Activated CD4-positive, alpha-beta T cell treated with anti-CD3 and anti-CD28 coated beads, Interleukin-2, Interleukin-6, amounts not matched to agents 100 ng/mL and 50 ng/mL, durations not matched to agents 16 hours and 8 hours (primary cell): ENCODE measurements around the gene PCK2.
A peak's percentile ranks its signal among the peaks of the same experiment; 100 is the strongest.

ENCODE experiments used
- DNase-seq: peaks from one replicate; pipeline ENCODE4 v3.0.0-alpha.2; 2020

Gene PCK2

GRCh38 chr14:24062216-24062980, 31.7 kb upstream of the PCK2 start:
- no peak for DNase-seq

- DNase-seq = no peak
These were observed 30.8 kb upstream of the PCK2 start for GRCh38 chr14:24063263-24063836.

- no peak for DNase-seq
These were observed 29.9 kb upstream of the PCK2 start for GRCh38 chr14:24064091-24064795.

GRCh38 chr14:24064856-24065255, 29.3 kb upstream of the PCK2 start:
- DNase-seq = no peak

GRCh38 chr14:24065408-24065807, 28.7 kb upstream of the PCK2 start:
- DNase-seq = no peak

GRCh38 chr14:24066496-24067132, 27.5 kb upstream of the PCK2 start:
- no peak for DNase-seq

- no peak for DNase-seq
These were observed 26.7 kb upstream of the PCK2 start for GRCh38 chr14:24067133-24068082.

GRCh38 chr14:24068711-24069410, 25.2 kb upstream of the PCK2 start:
- DNase-seq = no peak

- no peak for DNase-seq
These were observed 24.7 kb upstream of the PCK2 start for GRCh38 chr14:24069411-24069735.

GRCh38 chr14:24070285-24071143, 23.6 kb upstream of the PCK2 start:
- no peak for DNase-seq

GRCh38 chr14:24071144-24071697, 22.9 kb upstream of the PCK2 start, which contains the start of gene CPNE6:
Gene CPNE6 (plus strand): TSS chr14:24071562. CDS start chr14:24072937, 1,375 bp downstream.
- DNase-seq = peak; percentile 17

GRCh38 chr14:24071836-24072430, 22.2 kb upstream of the PCK2 start:
- DNase-seq = no peak

- DNase-seq = no peak
These were observed 21.7 kb upstream of the PCK2 start for GRCh38 chr14:24072436-24072835.

- DNase-seq = no peak
These were observed 20.9 kb upstream of the PCK2 start for GRCh38 chr14:24072881-24073877.

- no peak for DNase-seq
These were observed 19.3 kb upstream of the PCK2 start for GRCh38 chr14:24074625-24075484.

GRCh38 chr14:24075485-24076301, 18.4 kb upstream of the PCK2 start:
- DNase-seq = no peak

- DNase-seq = no peak
These were observed 17.9 kb upstream of the PCK2 start for GRCh38 chr14:24076302-24076601.
